Smooth muscle cell of trachea (primary cell): Measurements from ENCODE around the gene TRAM1L1. TPM values are rescaled to one million over a fixed set of nuclear protein-coding genes. Genes with fewer than 3 reads are reported as not detected.

Experiments used
- total RNA-seq: library from RNA; depleted of rRNA; stranded (reverse); fragments of >200 nt; gene quantifications from 2 replicates; pipeline ENCODE4 v1.2.1, GENCODE V29; 2014

TRAM1L1 gene
- 3.5 and 4.2 TPM in 2 replicates for total RNA-seq

DNA sequence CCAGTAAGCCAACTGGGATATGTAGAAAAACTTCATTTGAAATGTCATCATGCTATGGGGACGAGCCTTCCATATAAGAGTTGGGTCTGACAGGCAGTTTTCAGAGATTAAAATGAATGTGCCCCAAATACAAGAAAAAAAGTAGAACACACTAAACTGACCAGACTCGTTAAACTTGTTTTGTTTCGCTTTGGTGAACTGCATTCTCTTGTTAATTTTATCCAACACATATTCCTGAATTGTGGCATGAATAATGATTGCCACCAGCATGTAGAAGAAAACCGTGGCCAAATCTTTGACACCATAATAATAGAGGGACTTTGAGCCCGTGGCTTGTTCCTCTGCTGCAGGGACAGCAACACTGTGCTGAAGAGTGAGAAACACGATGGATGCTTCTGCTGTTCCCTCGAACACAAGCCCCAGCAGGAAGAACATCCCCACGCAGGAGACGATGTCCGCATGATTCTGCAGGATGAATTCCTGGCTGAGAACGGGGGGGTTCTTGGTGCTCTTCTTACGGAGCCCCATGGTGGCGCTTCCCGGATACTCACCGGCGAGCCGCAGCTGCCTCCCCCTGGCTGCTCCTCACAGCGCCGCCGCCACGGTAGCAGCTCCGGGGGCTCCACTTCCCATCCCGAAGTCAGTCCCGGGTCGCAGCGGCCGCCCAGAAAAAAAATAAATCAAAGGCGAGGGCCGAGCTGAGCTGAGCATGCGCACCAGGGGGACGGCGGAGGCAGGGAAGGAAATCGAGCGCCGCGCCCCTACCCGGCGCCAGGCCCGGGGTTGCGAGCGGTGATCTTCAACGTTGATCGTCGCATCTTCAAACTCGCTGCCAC is at the start of gene TRAM1L1:
Gene TRAM1L1 (minus strand): TSS at position 711 of the 836 bp plus-strand sequence. CDS start 183 bp downstream, at position 528.

